IPS DF 4.7 (cell line): ENCODE data around the gene KCNB1.

Experiments
- DNase-seq: peaks from one replicate; pipeline ENCODE4 v3.0.0-alpha.2; 2013; ENCODE audit warnings: low spot score; ENCODE audit errors: extremely low read depth

The KCNB1 gene

GRCh38 chr20:49444553-49444990 lies 37.9 kb downstream of the KCNB1 start:
- DNase-seq, result no peak

- DNase-seq, result no peak
Measured at GRCh38 chr20:49437057-49437456, 45.4 kb downstream of the KCNB1 start.

- DNase-seq, result no peak
Measured at GRCh38 chr20:49435639-49436038, 46.8 kb downstream of the KCNB1 start.

- DNase-seq, result no peak
Measured at GRCh38 chr20:49433333-49433732, 49.1 kb downstream of the KCNB1 start.

- no peak for DNase-seq
Measured at GRCh38 chr20:49432550-49432949, 49.9 kb downstream of the KCNB1 start.

- DNase-seq, result no peak
Measured at GRCh38 chr20:49431329-49431728, 51.1 kb downstream of the KCNB1 start.

- DNase-seq, result no peak
Measured at GRCh38 chr20:49430320-49430719, 52.1 kb downstream of the KCNB1 start.

GRCh38 chr20:49427751-49428518 lies 54.5 kb downstream of the KCNB1 start:
- DNase-seq, result no peak

- DNase-seq, result no peak
Measured at GRCh38 chr20:49426873-49427272, 55.6 kb downstream of the KCNB1 start.

GRCh38 chr20:49426395-49426794 lies 56.1 kb downstream of the KCNB1 start:
- no peak for DNase-seq

GRCh38 chr20:49424536-49424935 lies 57.9 kb downstream of the KCNB1 start:
- no peak for DNase-seq

GRCh38 chr20:49422161-49422560 lies 60.3 kb downstream of the KCNB1 start:
- no peak for DNase-seq

GRCh38 chr20:49420811-49421295 lies 61.6 kb downstream of the KCNB1 start:
- no peak for DNase-seq

- DNase-seq, result no peak
Measured at GRCh38 chr20:49420292-49420691, 62.2 kb downstream of the KCNB1 start.

- no peak for DNase-seq
Measured at GRCh38 chr20:49419785-49420184, 62.7 kb downstream of the KCNB1 start.

GRCh38 chr20:49418809-49419208 lies 63.7 kb downstream of the KCNB1 start:
- DNase-seq, result no peak

GRCh38 chr20:49417843-49418555 lies 64.5 kb downstream of the KCNB1 start:
- no peak for DNase-seq

- no peak for DNase-seq
Measured at GRCh38 chr20:49415668-49416044, 66.8 kb downstream of the KCNB1 start.

GRCh38 chr20:49415005-49415667 lies 67.3 kb downstream of the KCNB1 start:
- no peak for DNase-seq

GRCh38 chr20:49413677-49414076 lies 68.8 kb downstream of the KCNB1 start:
- no peak for DNase-seq

GRCh38 chr20:49412953-49413352 lies 69.5 kb downstream of the KCNB1 start:
- DNase-seq, result no peak

GRCh38 chr20:49412254-49412653 lies 70.2 kb downstream of the KCNB1 start:
- no peak for DNase-seq
